GM19193 (cell line): Measurements from ENCODE around the gene ATP8B4.

ENCODE experiments used
- POLR2A ChIP-seq: IDR thresholded peaks from 4 replicates; pipeline ENCODE4 v1.6.1; 2011; ENCODE audit not compliant: insufficient read depth, insufficient read length; ENCODE audit errors: extremely low read depth

The ATP8B4 gene

GRCh38 chr15:50146632-50147031 is 27.6 kb upstream of the ATP8B4 start:
- TF ChIP-seq POLR2A: no peak

GRCh38 chr15:50145451-50145872 is 26.4 kb upstream of the ATP8B4 start:
- no peak for TF ChIP-seq POLR2A

GRCh38 chr15:50144341-50145120 is 25.5 kb upstream of the ATP8B4 start:
- TF ChIP-seq POLR2A: no peak

DNA sequence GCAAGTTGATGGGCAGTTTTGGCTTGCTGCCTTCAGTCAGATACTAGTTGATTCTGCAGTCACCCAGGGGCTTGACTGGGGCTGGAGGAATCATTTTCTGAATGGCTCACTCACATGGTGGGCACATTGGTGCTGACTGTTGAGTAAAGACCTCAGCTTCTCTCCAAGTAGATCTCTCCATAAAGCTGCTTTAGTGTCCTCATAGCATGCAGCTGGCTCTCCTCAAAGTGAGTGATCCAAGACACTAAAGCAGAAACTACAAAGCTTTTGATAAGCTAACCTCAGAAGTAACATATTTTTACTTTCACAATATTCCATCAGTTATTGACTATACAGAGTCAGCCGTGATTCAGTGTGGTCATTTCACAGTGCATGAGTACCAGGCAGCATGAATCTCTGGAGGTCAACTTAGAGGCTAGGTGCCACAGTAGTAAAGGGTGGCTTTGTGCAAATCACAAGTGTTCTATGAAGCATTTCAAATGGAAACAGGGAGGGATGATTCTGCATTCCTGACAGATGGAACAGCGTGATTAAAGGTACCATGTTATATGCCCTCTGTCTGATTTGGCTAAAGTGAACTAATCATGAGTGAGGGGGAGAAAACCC is 24.3 kb upstream of the ATP8B4 start:
- no peak for TF ChIP-seq POLR2A

DNA sequence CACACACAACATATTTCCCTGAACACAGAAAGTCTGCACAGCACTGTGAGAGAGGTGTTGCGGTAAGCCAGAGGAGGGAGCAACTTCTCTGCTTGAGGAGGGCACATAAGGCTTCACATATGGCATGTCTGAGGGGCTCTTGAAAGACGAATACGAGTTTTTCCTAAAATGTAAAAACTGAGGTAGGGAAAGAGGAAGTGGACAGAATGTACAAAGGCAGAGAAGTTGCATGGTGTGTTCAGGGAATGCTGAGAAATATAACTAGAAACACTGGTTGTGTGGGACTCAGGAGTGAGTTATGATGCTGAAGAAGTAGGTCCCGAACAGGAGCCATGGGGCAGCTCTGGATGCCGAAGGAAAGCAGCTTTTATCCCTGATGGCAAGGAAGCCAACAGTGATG is 22.8 kb upstream of the ATP8B4 start:
- no peak for TF ChIP-seq POLR2A

DNA sequence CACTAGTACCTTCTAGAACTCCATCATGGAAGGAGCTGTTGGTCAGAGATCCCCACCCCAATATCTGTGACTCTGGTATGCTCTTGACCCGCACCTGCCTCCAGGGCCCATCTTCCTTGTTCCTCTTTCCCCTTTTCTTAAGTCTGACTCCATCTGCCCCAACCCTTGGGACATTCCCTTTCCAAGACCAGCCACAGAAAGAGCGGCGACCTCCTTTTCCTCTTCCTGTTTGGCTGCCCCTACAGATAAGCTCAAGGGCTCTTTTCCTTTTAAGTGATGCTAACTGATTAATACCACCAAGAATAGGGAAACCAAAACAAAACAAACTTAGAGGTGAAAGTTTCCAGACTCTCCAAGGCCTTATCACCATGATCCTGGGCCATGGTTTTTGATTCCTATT is 21.9 kb upstream of the ATP8B4 start:
- no peak for TF ChIP-seq POLR2A

- no peak for TF ChIP-seq POLR2A
These were observed 21.1 kb upstream of the ATP8B4 start for GRCh38 chr15:50140098-50140497.

DNA sequence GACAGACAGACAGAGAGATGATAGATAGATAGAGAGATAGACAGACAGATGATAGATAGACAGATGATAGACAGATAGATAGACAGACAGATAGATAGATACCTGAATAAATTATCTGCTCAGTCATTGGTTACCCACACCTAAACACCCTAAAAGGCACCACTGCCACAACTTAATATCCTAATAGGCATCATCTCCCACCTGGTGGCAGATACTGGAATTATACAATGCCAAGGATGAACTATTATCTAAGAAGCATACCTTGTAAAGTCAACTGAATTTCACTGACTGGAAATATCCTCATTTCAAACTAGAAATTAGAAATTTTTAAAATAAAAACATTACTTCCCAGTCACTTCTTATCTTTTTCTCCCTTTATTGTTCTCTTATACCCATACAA is 19.4 kb upstream of the ATP8B4 start:
- no peak for TF ChIP-seq POLR2A

GRCh38 chr15:50137893-50138292 is 18.9 kb upstream of the ATP8B4 start:
- no peak for TF ChIP-seq POLR2A

DNA sequence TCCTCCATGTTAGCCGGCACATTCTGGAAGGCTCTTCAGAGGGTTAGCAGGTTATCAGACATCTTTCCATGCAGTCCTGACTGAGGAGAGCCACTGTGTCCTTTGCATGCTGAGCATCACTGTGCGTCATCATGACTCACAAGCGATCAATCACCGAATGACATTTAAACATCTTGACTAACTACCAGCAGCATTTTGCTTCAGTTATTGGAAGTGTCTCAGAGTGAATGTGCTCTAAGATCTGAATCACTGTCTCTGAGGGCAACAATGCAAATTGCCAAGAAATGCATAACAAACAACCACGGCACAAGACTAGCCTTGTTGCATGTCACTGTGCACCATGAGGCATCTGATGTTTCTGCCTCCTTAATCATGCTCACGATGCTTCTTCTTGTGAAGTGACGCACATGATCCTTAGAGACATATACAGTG is 18.3 kb upstream of the ATP8B4 start:
- TF ChIP-seq POLR2A: no peak

DNA sequence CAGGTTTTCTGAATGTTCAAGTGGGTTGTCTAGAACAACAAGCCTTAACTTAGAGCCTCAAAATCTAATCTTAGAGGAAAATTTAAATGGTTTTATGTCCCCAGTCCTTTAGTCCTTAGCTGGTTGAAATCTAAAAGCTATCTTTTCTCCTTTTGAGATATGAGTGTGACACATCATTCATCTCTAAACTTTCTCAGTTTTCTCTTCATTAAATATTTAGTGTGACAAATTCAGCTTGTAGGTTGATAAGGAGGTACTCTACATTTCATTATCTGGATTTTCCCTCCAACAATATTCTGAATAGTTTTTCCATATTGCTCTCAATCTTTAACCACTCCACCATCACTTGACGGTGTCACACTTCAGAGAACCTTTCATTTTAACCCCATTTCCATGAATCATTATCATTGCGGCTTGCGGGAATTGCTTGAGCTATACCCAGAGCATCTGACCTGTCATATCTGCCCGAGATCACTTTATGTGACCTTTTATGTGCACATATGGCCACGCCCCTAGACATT is 16.1 kb upstream of the ATP8B4 start:
- no peak for TF ChIP-seq POLR2A

DNA sequence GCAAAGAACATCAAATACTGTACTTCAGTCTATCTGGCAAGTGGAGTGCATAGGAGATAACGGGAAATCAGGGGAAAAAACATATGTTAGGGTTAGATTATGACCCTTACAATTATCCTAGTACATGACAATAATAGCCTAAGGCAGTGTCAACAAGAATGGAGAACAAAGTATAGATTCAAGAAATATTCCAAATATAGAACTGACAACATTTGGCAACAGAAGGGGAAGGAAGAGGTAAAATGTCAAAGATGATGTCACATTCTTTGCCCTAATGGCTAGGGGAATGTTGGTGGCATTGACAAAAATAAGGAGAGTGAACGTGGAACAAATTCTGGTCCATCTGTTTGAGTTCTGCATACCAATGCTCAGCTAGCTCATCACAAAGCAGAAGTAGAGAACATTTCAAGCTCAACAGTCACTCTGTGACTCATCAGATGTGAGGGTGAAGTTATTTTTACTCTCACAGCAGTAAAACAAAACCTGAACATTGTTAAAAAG is 15.5 kb upstream of the ATP8B4 start:
- no peak for TF ChIP-seq POLR2A

- TF ChIP-seq POLR2A: no peak
These were observed 12.6 kb upstream of the ATP8B4 start for GRCh38 chr15:50131617-50132016.

GRCh38 chr15:50128266-50128665 is 9.2 kb upstream of the ATP8B4 start:
- TF ChIP-seq POLR2A: no peak

- no peak for TF ChIP-seq POLR2A
These were observed 8.3 kb upstream of the ATP8B4 start for GRCh38 chr15:50127255-50127777.

GRCh38 chr15:50126072-50126471 is 7.0 kb upstream of the ATP8B4 start:
- no peak for TF ChIP-seq POLR2A
